ENCODE measurements around the gene TMEM244.
"Not testable (repeated sequence)": the region's sequence is repeated elsewhere in the genome, so short reads cannot be mapped to it uniquely, and the experiment has no call there.

Gene TMEM244

DNA sequence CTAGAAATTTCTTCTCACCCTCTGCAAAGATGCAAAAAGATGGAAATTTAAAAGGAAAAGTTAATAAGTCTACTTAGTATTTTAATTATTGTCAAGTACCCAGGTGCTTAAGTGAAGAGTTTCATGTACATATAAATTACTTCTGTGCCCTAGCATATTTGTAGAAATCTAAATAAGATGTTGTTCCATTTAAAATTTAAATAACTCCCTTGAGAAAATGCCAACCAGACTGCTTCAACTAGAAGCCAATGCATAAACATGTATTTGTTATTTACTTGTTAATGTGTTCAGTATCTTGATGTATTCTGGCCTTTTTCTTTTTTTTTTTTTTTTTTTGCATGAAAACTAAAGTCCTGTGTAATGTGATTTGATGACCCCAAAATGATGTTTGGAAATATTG lies 6.3 kb upstream of the TMEM244 start:
- H3K4me3 ChIP-seq (ENCODE audit: low read depth, low read length): no peak overlapping the region

DNA sequence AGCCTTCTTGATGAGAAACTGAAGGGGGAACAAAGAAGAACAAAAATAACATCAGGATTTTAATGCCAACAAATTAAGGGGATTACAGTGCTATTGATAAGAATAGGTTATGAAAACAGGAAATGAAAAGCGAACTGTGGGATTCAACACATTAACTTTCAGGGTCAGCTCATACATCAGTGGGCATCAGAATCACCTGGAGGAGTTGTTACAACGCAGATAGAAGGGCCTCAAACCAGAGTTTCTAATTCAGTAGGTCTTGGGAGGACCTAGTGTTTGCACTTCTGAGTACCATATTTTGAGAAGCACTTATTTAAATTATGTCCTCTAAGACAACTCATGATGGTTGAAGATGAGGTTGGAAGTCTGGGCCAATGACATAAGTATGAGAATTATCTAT lies 5.6 kb upstream of the TMEM244 start:
- H3K4me3 ChIP-seq (ENCODE audit: low read depth, low read length): no peak overlapping the region

DNA sequence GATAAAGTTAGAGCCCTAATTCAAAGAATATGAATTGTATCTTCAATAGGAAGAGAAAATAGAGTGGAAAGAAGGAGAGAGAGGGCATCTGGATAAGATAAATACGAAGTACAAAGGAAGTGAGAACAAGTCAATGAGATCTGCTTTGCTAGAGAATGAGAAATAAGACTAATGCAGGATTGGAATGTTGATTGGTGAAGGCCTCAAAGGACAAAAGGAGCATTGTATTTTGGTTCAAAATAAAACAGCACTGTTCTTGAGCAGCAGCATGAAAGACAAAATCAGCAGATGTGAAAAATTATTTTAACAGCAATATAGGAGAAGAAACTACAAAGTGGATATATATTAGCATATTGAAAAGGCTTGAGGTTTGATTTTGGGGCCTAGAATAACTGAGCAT lies 5.1 kb upstream of the TMEM244 start:
- no peak overlapping the region for H3K4me3 ChIP-seq (ENCODE audit: low read depth, low read length)

DNA sequence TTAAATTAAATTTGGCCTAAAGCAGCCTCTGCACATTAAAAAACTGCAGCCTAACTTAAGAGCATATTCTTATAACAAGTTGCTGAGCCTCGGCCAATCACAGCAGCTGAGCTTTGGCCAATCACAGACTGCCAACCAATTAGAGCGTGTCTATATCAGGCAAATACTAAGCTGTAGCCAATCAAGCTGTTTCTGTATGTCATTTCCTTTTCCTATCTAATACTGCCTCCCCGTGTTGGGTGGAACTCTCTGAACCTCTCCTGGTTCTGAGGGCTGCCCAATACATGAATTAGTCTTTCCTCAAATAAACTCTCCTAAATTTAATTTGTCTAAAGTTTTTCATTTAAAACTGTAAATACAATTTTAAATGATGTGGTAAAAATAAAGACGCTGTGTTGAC lies 3.9 kb upstream of the TMEM244 start:
- H3K4me3 ChIP-seq (ENCODE audit: low read depth, low read length): no peak overlapping the region

DNA sequence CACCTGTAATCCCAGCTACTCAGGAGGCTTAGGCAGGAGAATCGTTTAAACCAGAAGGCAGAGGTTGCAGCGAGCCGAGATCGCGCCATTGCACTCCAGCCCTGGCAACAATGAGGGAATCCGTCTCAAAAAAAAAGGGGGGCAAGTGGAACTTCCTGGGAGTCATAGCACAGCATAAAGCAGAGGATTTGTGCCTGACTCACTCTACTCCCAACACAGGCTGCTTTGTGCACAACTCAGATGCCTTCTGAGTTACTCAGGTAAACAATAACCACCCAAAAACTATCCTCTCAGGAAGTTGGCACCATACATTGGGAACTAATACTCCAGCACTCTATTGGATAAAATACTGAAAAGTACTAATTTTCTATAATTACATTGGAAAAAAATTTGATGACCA lies 2.5 kb upstream of the TMEM244 start:
- H3K4me3 ChIP-seq (ENCODE audit: low read depth, low read length): no peak overlapping the region

DNA sequence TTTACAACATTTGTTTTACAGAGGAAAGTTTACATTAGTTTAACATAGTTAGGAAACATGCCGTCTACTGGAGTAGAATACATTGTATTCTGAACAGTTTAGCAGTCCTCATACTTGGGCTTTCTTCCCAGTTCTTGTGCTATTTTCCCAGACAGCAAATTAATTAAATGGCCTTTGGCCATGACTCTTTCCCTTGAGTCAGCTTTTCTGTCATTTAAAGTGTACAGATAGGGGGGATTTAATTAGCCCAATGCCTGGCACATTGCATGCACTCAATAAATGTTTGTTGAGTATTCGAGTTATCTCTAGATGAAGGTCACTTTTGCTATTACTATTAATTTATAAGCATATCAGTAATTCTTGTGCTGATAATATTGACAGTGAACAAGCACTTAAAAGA lies 1.6 kb downstream of the TMEM244 start:
- H3K4me3 ChIP-seq (ENCODE audit: low read depth, low read length): no peak overlapping the region

DNA sequence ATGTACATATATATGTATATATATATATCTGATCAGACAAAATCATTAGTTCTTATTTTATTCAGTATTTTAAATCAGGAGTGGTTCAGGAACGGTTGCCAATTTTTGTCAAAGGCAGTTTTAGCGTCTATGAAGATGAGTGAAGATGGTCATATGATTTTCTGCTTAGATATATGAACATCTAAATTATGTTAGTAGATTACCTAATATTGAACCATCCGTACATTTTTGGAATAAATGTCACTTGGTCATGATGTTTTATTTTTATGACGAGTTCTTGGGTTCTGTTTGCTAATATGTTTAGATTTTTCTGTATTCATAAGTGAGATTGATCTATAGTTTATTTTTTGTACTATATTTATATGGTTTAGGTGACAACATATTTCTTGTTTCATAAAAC lies 3.3 kb downstream of the TMEM244 start:
- no peak overlapping the region for H3K4me3 ChIP-seq (ENCODE audit: low read depth, low read length)

DNA sequence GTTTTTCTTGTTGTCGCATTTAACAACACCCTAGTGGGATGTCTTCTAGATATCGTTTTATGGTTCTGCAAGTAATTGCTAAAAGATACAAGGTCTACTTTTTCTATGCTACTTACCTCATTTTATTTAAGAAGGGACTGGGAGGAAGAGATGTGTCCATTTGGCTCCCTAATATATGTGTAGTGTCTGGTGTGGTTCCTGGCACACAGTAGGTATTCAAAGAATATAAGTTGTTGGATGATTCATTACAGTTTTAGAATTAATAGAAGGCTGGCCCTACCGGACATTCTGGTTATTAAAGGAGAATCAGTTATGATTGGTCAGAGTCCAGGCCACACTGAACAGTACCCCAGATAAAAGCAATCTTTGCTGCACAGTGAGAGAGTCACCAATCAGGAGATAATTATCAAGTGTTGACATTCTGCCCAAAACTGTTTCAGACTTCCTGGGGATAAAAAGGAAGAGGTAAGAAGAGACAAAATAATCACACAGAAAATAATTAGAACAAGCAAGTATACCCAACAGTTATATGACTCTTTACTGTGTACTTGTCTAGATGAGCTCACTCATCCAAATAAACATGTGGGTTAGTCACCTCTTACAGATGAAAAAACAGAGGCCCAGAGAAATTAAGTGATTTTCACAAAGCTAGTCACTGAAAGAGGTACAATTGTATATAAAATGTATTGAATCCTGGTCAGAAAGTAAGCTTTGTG lies 7.0 kb downstream of the TMEM244 start:
- no peak overlapping the region for H3K4me3 ChIP-seq (ENCODE audit: low read depth, low read length)

DNA sequence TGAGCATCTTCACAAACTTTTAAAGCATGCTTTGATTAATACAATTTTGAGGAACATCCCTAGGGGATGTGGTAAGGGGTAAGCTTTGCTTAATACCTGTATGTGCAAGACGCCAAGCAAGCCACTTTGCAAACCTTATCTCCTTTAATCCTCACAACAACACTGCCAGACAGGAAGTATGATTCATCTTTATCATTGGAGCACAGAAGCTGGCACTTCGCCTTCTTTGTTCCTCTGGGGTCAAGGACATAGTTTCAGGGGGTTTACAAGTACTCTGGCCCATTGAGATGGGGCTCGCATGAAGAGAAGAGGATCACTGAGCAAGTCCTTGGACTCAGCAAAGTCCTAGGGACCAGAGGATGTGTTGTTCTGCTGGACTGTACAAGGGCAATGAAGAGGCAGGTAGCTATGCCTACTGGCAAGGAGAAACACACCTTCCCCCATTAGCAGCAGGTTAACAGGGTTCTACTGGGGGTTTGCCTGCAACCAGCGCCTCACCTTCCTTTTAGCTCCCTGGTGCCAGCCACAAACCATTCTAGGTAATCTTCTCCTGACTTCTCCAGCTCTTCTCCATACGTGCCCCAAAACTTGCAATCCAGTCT lies 8.8 kb downstream of the TMEM244 start:
- H3K4me3 ChIP-seq (ENCODE audit: low read depth, low read length): no peak overlapping the region

DNA sequence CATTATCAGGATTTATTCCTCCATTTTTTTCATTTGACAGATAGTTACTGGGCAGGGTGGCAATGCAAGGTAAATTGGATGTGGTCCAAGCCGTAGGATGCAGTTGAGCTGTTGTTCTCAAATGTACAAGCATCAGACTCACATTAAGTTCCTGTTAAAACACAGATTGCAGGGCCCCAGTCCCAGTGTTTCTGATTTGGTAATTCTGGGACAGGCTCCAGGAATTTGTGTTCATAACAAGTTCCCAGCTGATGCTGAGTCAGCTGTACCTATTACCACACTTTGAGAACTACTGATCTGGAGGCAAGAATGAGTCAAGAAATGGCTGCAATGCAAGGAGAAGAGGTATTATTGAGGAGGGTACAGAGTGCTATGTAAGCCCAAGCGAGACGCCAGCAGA lies 11.7 kb downstream of the TMEM244 start:
- H3K4me3 ChIP-seq (ENCODE audit: low read depth, low read length): no peak overlapping the region

DNA sequence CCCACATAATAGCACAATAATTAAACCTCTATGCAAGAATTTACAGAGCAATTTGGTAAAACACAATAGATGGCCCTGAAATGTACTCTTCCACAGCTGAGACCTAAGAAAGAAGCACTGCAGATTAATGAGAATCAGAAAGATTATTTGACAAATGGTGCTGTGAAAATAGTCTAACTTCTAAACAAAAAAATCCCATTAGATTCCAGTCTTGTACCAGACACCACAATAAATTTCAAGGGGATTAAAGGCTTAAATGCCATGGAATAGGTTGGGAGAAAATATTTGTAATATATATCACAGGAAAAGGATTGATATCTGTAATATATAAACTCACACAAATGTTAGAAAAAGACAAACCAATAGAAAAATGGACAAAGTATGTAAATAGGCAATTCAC lies 14.4 kb downstream of the TMEM244 start:
- no peak overlapping the region for H3K4me3 ChIP-seq (ENCODE audit: low read depth, low read length)

DNA sequence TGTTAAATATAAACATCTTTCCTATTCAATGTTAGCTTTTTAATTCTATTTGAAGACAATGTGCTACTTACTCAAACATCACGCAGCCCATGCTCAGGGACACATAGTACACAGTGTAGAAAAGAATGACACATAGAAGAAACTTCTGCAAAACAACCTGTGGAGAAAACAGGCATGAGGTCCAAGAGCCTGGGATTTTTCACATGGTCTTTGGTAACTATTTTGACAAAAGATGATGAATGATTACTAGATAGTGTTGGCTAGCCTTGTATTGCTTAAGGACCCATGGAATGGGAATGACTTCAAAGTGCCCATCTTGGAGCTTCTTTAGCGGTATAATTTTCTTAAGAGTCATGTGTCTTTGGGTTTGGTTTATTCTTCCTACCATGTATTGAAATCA lies 15.4 kb downstream of the TMEM244 start:
- H3K4me3 ChIP-seq (ENCODE audit: low read depth, low read length): no peak overlapping the region

DNA sequence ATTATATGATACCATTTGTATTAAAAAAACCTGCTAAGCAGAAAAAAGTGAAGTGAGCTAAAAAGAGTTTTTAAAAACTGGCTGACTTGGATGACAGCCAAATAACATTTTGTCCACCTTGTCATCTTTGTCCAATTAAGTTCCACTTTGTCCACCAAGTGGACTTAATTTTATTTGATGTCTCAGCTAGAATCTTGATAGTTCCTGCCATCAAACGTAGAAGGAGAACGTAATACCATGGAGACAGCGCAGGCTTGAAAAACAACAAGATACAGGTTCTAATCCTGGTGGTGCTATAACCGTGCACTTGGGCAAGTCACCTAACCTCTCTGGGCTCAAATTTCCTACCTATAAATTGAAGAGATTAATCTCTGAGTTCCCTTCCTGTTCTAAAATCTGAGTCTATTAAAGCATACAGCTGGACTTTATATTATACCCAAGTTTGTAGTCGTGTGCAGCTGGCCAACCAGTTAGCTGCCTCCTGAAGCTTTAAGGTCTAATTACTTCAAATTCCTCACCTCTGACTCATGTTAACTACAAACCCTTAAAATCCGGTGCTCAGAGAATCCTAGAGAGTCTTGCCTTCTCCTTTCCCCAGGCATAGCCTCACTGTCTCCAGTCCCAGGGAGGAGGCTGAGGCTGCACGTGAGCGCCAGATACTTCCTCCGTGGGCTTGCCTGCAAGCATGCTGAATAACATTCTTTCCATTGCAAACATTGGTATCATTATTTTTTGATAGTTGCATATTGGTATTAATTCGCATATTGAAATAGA lies 16.8 kb downstream of the TMEM244 start:
- H3K4me3 ChIP-seq (ENCODE audit: low read depth, low read length): no peak overlapping the region

DNA sequence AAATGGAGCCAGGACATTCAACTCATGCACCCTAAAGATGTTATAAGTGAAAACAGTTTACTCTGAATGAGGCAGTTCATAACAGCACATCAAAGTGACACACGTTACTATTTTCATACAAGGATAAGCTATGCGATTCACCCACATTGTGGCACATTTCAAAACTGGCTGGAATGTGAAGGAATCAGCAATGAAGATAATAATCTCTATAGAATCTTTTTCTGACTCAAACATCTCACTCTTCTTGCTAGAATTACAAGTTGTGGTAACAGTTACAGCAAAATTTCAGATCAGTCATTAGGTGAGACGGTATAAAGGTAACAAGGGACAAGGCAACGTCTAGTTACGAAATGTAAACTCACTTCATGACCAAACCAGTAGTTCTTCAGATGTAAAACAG lies 17.5 kb downstream of the TMEM244 start:
- H3K4me3 ChIP-seq (ENCODE audit: low read depth, low read length): no peak overlapping the region

DNA sequence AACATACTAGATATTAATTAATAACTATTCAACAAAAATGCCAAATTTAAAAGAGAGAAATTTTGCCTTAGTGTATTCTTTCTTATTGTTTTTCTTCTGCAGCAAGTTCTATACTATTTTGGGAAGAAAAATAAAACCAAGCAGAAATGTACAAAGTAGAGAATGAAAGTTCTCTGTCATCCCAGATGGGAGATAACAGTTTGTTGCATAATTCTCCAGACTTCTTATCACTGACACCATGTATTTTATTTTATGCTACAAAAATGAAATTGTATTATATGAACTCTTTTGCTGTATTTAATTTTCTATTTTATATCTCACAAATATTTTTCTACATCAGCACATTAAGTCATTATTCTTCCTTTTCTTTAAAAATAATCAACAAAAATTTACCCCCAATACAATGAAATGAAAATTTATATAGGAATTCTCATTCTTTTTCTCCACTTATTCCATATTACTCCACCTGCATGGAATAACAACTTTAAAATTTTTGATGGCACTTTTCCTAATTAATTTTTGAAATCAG lies 18.2 kb downstream of the TMEM244 start:
- no peak overlapping the region for H3K4me3 ChIP-seq (ENCODE audit: low read depth, low read length)

DNA sequence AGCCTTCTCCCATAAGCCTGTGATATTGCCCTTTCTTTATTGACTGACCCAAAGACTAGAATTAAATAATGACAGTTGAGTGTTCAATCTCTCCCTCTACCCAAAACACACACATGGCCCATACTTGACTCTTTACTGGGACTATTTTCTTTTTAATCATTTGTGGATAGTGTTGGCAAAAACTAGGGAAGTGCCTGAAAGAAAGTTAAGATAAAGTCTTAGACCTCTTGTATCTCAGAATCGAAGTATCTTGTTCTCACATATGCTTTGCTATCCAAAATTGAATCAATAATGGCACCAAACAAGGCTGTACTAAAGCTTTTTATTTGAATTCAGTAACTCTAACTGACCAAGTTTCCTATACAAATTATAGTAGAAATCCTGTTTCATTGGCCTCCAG lies 19.0 kb downstream of the TMEM244 start:
- H3K4me3 ChIP-seq (ENCODE audit: low read depth, low read length): no peak overlapping the region

DNA sequence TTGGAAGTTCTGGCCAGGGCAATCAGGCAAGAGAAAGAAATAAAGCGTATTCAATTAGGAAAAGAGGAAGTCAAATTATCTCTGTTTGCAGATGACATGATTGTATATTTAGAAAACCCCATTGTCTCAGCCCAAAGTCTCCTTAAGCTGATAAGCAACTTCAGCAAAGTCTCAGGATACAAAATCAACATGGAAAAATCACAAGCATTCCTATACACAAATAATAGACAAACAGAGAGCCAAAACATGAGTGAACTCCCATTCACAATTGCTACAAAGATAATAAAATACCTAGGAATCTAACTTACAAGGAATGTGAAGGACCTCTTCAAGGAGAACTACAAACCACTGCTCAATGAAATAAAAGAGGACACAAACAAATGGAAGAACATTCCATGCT lies 21.6 kb downstream of the TMEM244 start:
- not testable (repeated sequence) for H3K4me3 ChIP-seq (ENCODE audit: low read depth, low read length)

DNA sequence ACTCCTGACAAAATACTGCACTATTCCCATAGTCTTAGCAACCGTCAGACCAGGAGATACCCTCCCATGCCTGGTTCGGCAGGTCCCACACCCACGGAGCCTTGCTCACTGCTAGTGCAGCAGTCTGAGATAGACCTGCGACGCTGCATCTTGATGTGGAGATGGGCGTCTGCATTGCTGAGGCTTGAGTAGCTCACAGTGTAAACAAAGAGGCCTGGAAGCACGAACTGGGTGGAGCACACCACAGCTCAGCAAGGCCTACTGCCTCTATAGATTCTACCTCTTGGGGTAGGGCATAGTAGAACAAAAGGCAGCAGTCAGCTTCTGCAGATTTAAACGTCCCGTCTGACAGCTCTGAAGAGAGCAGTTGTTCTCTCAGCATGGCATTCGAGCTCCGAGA lies 25.4 kb downstream of the TMEM244 start:
- no peak overlapping the region for H3K4me3 ChIP-seq (ENCODE audit: low read depth, low read length)

DNA sequence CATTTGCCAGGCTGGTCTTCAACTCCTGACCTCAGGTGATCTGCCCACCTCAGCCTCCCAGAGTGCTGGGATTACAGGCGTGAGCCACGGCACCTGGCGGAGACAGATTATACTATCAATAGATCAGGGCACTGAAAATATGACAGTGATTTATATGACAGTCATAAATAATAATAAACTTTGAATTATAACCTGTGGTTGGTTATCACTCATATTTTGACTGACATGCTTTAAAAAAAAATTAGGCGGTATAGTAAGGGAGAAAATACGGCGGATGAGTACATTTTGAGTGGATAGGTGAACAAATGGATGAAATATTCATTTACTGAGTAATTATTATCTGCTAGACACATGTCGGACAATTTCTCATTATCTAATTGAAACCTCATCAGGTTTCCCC lies 28.8 kb downstream of the TMEM244 start:
- no peak overlapping the region for H3K4me3 ChIP-seq (ENCODE audit: low read depth, low read length)

DNA sequence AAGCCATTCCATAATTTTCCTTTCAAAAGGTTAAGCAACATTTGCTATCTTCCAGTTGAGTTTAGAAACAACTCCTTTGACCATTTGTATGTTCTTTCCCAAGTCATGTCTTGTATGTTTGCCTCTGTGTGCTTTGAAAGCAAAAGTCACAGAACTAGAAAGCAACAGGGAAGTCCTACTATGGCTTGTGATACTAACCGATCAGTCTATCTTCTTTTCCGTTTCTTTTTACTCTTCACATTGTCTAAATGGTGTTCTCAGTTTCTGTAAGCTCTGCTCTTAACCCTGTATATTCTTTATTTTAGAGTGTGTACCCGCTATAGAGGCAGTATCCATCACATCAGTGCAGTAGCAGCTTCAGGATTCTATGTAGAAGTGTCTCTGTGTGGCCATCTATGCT lies 32.9 kb downstream of the TMEM244 start:
- no peak overlapping the region for H3K4me3 ChIP-seq (ENCODE audit: low read depth, low read length)

DNA sequence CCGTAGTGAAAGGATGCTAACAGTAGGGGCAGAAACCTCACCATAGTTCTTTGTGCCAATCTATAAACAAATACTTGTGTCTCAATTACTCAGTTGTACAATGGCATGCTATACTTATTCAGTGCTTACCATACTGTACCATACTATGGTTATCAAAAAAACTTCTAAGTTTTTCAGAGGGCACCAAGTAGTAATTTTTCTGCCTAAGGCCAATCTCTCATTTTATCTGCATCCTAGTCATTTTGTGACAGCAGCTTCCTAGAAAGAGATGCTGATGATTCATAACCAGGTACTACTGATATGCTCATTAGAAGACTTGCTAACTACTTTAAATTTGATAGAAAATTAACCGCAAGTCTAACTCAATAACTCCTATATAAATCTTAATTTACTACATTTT lies 42.9 kb downstream of the TMEM244 start:
- no peak overlapping the region for H3K4me3 ChIP-seq (ENCODE audit: low read depth, low read length)

DNA sequence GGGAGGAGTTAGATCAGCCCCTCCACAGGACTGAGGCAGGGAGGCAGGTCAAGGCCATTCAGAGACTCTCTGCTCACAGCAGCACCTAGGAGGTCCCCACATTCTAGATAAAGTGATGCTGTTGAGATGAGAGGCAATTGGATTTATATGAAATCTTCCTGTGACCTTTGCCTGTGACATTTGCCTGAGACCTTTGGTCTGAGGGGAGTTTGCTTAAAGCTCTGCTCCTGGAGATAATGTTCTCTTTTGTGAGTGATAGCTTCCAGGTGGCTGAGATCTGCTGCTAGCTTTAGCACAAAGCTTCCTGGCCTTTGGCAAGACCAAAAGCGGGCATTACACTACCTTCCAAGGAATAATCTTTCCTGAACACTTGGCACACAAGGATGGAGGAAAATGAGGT lies 43.3 kb downstream of the TMEM244 start:
- H3K4me3 ChIP-seq (ENCODE audit: low read depth, low read length): no peak overlapping the region

All from iPS-11a (cell line).